Activated naive CD4-positive, alpha-beta T cell treated with anti-CD3 and anti-CD28 coated beads, Interleukin-2, amount 10 ng/mL, durations not matched to agents 7 days and 5 days (primary cell): ENCODE data around the gene PTDSS2.
"Not testable (repeated sequence)": the region's sequence is repeated elsewhere in the genome, so short reads cannot be mapped to it uniquely, and the experiment has no call there.

Experiments used
- CTCF ChIA-PET: fragments of 350-600 bp; sonication (Branson Sonifier 250); formaldehyde crosslinking; loops from one replicate; lab custom pipeline; 2021; ENCODE audit warnings: antibody characterized with exemption; lab: Charles Lee
- DNase-seq: peaks from one replicate; pipeline ENCODE4 v3.0.0-alpha.2; 2020
- H3K27ac Mint-ChIP-seq: one replicate; pipeline ENCODE4 v1.8.0; 2021; ENCODE audit warnings: mild to moderate bottlenecking, moderate library complexity, mixed read lengths
- H3K27me3 Mint-ChIP-seq: one replicate; pipeline ENCODE4 v1.8.0; 2021; ENCODE audit warnings: mild to moderate bottlenecking, mixed read lengths
- H3K36me3 Mint-ChIP-seq: one replicate; pipeline ENCODE4 v1.8.0; 2021; ENCODE audit warnings: mixed read lengths
- H3K4me1 Mint-ChIP-seq: one replicate; pipeline ENCODE4 v1.8.0; 2021; ENCODE audit warnings: mixed read lengths
- H3K4me3 Mint-ChIP-seq: one replicate; pipeline ENCODE4 v1.8.0; 2021; ENCODE audit warnings: mild to moderate bottlenecking, moderate library complexity, mixed read lengths
- H3K9me3 Mint-ChIP-seq: one replicate; pipeline ENCODE4 v1.8.0; 2021; ENCODE audit warnings: mixed read lengths

The PTDSS2 gene

DNA sequence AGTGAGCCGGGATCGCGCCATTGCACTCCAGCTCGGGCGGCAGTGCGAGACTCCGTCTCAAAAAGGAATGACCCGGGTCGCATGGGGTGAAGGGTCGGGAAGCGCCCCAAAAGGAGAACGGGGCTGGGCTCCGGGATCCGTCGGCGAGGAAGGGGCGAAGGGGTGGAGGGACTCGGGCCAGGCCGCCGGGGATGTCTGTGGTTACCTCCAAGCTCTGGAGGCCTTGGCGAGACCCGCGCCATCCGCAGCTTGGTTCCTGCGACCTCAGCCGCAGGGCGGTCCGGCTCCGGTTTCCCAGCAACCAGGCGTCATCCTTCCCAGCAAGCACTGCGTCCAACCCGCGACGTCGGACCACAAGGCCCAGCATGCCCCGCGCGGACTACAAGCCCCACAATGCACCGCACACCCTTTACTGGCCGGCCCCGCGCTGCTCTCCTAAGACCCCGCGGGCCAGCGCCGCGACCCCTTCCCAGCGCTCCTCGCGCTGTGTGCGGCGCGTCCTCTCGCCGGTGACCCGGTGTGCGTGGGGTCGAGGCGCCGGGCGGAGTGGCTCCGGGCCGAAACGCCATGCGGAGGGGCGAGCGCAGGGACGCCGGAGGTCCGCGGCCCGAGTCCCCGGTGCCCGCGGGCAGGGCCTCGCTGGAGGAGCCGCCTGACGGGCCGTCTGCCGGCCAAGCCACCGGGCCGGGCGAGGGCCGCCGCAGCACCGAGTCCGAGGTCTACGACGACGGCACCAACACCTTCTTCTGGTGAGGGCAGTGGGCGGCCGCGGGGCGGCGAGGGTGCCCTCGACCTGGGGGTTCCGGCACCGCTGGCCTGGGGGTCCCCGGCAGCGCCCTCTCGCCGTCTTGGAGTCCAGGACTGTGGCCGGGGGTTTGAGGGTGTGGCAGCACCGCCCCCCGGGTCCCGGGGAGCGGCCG, at the start of gene PTDSS2:
Gene PTDSS2 (plus strand): TSS at position 391 of the 920 bp plus-strand sequence. CDS start 177 bp downstream, at position 568.
- peaks cover 5% of the 10 kb centered on the region for H3K36me3 Mint-ChIP-seq
- peaks cover 28% of the 10 kb centered on the region for H3K4me1 Mint-ChIP-seq
- no peaks in the 10 kb centered on the region for H3K9me3 Mint-ChIP-seq
- CTCF ChIA-PET = interaction anchor here (0.8 to 4.3 kb wide), 16 partner anchors 10 to 251 kb away, joined by 3 to 37 read pairs (median 6); partner anchors contain the start of gene SIGIRR
- H3K27ac Mint-ChIP-seq = peak within 1 kb of the TSS; percentile 96
- DNase-seq = peak; percentile 98
- peak within 1 kb of the TSS; percentile 88 for H3K4me3 Mint-ChIP-seq
- H3K27me3 Mint-ChIP-seq = peaks cover 16% of the 10 kb centered on the region

DNA sequence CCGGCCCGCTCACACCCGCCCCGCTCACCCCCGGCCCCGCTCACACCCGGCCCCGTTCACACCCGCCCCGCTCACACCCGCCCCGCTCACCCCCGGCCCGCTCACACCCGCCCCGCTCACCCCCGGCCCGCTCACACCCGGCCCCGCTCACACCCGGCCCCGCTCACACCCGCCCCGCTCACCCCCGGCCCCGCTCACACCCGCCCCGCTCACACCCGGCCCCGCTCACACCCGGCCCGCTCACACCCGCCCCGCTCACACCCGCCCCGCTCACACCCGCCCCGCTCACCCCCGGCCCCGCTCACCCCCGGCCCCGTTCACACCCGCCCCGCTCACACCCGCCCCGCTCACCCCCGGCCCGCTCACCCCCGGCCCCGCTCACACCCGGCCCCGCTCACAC, 48.9 kb upstream of the PTDSS2 start:
- H3K27ac Mint-ChIP-seq, H3K36me3 Mint-ChIP-seq, H3K27me3 Mint-ChIP-seq, DNase-seq, H3K4me3 Mint-ChIP-seq, H3K4me1 Mint-ChIP-seq, H3K9me3 Mint-ChIP-seq, CTCF ChIA-PET: not testable (repeated sequence)

DNA sequence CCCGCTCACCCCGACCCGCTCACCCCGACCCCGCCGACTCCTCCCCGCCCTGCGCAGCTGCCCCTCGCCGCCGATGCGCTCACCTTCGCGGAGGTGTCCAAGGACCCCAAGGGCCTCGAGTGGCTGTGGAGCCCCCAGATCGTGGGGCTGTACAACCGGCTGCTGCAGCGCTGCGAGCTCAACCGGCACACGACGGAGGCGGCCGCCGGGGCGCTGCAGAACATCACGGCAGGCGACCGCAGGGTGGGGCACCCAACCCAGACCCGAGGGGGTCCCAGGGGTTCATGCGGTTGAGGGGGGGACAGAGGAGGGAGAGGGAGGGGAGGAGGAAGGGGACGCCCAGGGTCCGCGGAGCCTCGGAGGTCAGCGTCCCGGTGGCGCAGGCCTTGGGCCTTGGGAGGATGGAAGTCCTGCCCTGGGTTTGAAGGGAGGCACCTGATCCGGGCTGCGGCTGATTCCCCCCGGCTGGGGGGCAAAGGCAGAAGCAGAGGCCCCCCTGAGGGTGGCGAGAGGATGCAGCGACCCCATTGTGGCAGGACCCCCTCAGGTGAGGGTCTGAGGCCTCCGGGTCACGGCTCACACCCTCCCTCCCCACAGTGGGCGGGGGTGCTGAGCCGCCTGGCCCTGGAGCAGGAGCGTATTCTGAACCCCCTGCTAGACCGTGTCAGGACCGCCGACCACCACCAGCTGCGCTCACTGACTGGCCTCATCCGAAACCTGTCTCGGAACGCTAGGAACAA, 46.9 kb upstream of the PTDSS2 start:
- CTCF ChIA-PET = no interaction called here
- no peak overlapping the region for H3K4me3 Mint-ChIP-seq
- H3K27ac Mint-ChIP-seq = no peak overlapping the region
- H3K9me3 Mint-ChIP-seq = peaks cover 8% of the 10 kb centered on the region
- H3K27me3 Mint-ChIP-seq = no peaks in the 10 kb centered on the region
- peaks cover 10% of the 10 kb centered on the region for H3K4me1 Mint-ChIP-seq
- no peak for DNase-seq
- peaks cover 6% of the 10 kb centered on the region for H3K36me3 Mint-ChIP-seq

DNA sequence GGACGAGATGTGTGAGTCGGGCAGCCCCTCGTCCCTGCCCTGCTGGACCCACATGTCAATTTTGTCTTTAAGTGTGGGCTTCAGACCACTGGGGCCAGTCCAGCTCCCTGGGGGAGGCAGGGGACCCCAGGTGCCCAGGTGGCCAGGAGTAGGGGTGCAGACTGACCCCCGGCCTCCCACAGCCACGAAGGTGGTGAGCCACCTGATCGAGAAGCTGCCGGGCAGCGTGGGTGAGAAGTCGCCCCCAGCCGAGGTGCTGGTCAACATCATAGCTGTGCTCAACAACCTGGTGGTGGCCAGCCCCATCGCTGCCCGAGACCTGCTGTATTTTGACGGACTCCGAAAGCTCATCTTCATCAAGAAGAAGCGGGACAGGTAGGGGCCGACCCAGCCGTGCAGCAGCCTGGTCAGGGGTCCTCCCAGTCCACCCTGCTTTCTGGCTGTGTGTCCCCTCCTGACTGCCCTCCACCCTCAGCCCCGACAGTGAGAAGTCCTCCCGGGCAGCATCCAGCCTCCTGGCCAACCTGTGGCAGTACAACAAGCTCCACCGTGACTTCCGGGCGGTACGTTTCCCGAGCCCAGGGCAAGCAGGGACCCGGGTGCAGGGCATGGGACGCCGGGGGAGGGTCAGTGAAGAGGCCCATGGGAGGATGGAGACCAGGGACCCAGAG, 46.2 kb upstream of the PTDSS2 start:
- DNase-seq = no peak
- H3K4me3 Mint-ChIP-seq = no peak overlapping the region
- CTCF ChIA-PET = interaction anchor here (1.8 to 2.1 kb wide), 2 partner anchors 11 to 45 kb away, joined by 5 to 8 read pairs; no protein-coding TSS in a partner anchor
- H3K4me1 Mint-ChIP-seq = peaks cover 10% of the 10 kb centered on the region
- H3K36me3 Mint-ChIP-seq = peaks cover 5% of the 10 kb centered on the region
- no peaks in the 10 kb centered on the region for H3K27me3 Mint-ChIP-seq
- no peak overlapping the region for H3K27ac Mint-ChIP-seq
- peaks cover 5% of the 10 kb centered on the region for H3K9me3 Mint-ChIP-seq

DNA sequence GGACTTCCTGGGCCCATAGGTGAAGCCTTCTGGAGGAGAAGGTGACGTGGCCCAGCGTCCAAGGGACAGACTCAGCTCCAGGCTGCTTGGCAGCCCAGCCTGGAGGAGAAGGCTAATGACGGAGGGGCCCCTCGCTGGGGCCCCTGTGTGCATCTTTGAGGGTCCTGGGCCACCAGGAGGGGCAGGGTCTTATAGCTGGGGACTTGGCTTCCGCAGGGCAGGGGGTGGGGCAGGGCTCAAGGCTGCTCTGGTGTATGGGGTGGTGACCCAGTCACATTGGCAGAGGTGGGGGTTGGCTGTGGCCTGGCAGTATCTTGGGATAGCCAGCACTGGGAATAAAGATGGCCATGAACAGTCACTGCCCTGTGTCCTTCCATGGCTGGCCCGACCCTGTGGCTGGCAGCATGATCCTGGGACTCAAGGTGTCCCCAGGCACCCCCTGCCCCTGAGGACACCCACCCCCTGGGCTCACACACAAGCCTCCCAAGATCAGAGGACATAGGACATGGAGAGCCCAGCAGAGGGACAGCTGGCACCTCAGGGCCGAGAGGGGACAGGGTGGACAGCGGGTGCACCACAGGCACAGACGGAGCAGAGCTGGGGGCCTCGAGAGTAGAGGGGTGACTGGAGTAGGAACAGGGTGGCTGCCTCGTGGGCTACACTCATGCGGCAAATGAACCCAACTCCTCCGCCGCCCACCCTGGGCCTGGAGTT, 45.4 kb upstream of the PTDSS2 start:
- CTCF ChIA-PET = interaction anchor here (1.5 to 2.1 kb wide), 4 partner anchors 8 to 114 kb away, joined by 3 to 8 read pairs (median 4); no protein-coding TSS in a partner anchor
- Mint-ChIP-seq H3K4me3 (no peak overlapping the region), H3K4me1 (peaks cover 10% of the 10 kb centered on the region), H3K27ac (no peak overlapping the region), H3K9me3 (peaks cover 2% of the 10 kb centered on the region), H3K27me3 (no peaks in the 10 kb centered on the region), H3K36me3 (peaks cover 5% of the 10 kb centered on the region)
- DNase-seq = no peak

DNA sequence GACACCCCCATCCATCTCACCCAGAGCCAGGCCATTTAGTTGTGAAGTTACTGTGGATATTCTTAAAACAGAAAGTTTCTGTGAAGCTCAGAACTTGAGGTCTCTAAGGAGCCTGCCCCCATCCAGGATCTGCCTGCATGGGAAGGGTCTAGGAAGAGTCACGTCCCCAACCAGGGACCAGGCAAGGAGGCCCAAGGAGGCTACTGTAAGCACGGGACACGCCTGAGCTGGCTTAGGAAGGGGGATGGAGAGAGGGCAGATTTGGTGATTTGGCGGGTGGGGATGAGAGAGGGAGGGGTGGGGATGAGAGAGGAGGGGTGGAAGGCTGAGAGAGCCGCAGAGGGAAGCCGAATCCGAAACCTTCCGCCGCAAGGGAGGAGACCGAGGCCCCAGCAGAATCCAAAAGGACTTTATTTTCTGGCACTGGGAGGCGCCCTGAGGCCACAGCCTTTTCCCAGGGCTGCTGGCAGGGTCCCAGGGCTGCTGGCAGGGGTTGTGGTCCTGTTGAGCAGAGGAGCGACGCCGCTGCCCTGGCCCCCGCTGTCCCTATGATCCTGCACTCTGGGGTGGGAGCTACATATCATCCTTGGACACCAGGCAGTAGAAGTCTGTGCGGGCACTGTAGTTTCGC, 44.6 kb upstream of the PTDSS2 start:
- H3K27ac Mint-ChIP-seq = peak overlapping the region; percentile 80

DNA sequence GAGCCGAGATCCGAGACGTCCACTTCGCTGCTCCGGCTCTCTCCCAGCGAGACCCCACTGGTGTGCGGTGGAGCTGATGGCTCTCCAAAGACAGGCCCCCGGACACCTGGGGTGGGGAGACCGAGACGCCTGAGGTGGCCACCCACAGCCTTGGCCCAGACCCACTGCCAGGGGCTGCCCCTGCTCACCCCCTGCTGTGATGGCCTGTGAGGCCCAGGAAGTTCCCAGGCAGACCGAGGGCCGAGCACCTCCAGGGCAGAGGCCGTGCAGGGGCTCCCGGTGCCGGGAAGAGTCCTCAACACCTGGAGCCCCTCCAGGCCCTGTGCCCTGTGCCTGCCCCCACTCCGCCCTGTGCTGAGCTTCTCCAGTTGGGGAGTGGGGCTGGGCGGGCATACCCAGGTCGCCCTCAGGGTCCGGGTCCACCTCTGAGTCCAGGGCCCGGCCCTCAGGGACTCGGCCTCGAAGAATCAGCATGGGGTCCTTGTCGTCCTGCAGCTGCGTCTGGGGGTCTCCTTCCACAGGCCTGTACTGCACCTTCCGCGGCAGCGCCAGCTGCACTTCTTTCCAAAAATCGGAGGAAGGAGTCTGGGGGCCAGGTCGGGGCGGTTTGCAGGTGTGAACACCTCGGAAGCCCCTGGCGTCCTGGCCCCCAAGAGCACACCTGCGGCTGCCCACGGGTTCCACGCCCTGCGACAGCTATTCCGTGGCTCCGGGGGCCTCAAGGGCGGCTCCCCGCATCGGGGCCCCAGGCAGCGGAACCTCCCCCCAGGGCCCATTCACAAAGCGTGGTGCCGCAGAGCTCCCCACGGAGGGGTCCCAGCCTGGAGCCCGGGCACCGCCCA, 43.9 kb upstream of the PTDSS2 start:
- H3K27ac Mint-ChIP-seq = peak overlapping the region; percentile 80
- H3K4me1 Mint-ChIP-seq = peaks cover 12% of the 10 kb centered on the region
- no peaks in the 10 kb centered on the region for H3K27me3 Mint-ChIP-seq
- H3K36me3 Mint-ChIP-seq = peaks cover 5% of the 10 kb centered on the region
- CTCF ChIA-PET = interaction anchor here (0.9 to 3.0 kb wide), 8 partner anchors 9 to 118 kb away, joined by 3 to 18 read pairs (median 4); partner anchors contain the start of genes PTDSS2 and SIGIRR
- H3K4me3 Mint-ChIP-seq = no peak overlapping the region
- DNase-seq = no peak
- H3K9me3 Mint-ChIP-seq = no peaks in the 10 kb centered on the region

More for the DNA sequence above, 44.6 kb upstream of the PTDSS2 start:
- CTCF ChIA-PET = interaction anchor here (1.5 to 3.0 kb wide), 6 partner anchors 8 to 114 kb away, joined by 3 to 18 read pairs (median 6); partner anchors contain the start of genes PTDSS2 and SIGIRR
- Mint-ChIP-seq H3K36me3 (peaks cover 5% of the 10 kb centered on the region), H3K4me3 (no peak overlapping the region), H3K9me3 (no peaks in the 10 kb centered on the region), H3K4me1 (peaks cover 12% of the 10 kb centered on the region), H3K27me3 (no peaks in the 10 kb centered on the region)
- DNase-seq = no peak

DNA sequence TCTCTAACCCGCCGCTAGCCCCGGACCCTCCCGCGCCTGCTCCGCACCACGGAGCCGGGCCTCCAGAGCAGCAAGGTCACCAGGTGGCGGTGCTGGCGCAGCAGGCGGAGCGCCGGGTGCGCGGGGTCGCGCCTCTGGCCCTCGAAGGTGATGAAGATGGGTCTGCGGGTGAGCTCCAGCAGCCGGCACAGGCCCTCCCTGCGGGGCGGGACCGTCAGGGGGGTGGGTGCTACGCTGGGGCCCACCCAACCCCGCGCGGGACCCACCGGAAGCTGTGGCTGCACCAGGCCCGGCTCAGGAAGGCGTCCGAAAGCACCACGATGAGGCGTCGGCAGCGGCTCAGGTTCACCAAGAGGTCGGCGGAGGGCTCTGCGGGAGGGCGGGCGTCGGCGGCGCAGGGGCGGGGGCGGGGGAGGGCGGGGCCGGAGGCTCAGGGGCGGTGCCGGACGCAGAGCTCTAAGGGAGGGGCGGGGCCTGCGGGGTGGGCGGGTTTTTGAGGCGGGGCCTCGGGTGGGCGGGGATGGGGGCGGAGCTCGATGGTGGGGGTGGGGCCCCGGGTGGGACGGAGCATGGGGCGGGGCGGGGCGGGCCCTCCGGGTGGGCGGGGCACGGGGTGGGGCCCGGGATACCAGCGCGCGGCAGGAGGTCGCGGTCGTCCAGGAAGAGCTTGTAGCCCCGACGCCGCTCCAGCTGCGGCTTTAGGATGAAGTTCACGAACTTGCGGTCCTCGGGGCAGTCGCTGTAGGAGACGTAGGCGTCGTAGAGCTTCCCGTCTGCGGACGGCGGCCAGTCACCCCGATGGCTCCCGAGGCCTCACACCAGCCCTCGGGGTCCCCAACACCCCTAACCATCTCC, 43.1 kb upstream of the PTDSS2 start:
- no peaks in the 10 kb centered on the region for H3K27me3 Mint-ChIP-seq
- peaks cover 12% of the 10 kb centered on the region for H3K4me1 Mint-ChIP-seq
- peak overlapping the region; percentile 15 for H3K4me3 Mint-ChIP-seq
- peak overlapping the region; percentile 73 for H3K27ac Mint-ChIP-seq
- CTCF ChIA-PET = interaction anchor here (0.9 to 3.0 kb wide), 8 partner anchors 8 to 117 kb away, joined by 3 to 18 read pairs (median 4); partner anchors contain the start of genes PTDSS2 and SIGIRR
- no peaks in the 10 kb centered on the region for H3K9me3 Mint-ChIP-seq
- peaks cover 5% of the 10 kb centered on the region for H3K36me3 Mint-ChIP-seq
- DNase-seq = peak; percentile 95

DNA sequence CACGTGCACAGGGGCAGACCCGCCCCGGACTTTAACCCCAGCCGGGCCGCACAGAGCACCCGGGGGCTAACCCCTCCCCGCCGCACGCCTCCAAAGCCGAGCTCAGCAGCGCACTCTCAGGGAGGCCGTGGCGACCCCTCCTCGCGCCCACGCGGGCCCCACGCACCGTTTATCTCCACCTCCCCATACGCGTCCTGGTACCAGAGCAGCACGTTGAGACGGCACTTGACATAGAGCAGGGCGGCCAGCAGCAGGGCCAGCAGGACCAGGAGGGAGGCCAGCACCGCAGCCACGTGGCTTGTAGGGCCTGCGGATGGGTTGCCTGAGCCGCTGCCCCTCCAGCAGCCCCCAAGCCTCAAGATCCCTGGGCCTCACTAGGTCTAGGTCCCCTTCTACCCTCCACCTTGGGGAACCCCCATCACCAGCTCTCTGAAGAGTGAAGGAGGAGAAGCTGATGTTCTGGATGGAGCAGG, 42.4 kb upstream of the PTDSS2 start:
- DNase-seq = no peak
- peaks cover 5% of the 10 kb centered on the region for H3K36me3 Mint-ChIP-seq

DNA sequence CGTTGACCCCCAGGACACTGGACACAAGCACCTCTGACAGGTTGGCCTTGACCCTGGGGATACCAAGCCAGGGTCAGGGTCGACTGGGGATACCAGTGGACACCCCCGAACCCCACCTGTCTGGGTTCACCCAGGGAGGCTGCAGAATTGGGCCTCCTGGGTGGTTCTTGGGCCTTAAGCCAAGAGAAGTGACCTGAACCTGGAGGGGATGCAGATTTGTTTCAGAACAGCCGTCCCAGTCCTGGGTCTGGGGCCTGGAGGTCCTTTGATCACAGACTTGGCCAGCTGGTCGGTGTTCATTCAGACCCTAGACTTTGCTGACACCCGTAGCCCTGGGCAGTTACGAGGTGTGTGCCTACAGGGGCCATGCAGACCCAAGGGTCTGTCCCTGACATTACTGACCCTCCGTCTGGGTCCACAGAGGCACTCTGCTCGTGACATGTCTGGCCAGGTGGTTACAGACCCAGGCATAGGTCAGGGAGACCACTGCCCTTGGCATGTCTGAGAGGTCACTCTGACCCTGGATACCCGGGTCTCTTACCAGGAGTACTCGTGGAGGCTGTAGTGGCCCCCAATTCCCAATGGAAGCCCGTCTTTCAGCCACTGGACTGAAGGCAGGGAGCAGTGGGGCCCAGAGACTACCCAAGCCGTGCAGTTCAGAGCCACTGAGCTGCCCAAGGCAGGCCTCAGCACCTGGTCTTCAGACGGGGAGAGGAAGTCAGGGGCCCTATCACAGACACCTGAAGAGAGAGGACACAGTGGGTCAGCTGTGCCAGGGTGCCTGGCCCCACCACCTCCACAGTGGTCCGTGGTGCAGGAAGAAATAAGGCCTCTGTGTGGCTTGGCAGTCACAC, 41.7 kb upstream of the PTDSS2 start:
- Mint-ChIP-seq H3K9me3 (no peaks in the 10 kb centered on the region), H3K4me3 (no peak overlapping the region), H3K27me3 (no peaks in the 10 kb centered on the region), H3K4me1 (peaks cover 21% of the 10 kb centered on the region), H3K36me3 (peaks cover 6% of the 10 kb centered on the region), H3K27ac (no peak overlapping the region)
- CTCF ChIA-PET = interaction anchor here (1.0 to 3.0 kb wide), 2 partner anchors 40 to 110 kb away, joined by 3 to 18 read pairs; partner anchors contain the start of gene PTDSS2
- DNase-seq = no peak

More for the DNA sequence above, 42.4 kb upstream of the PTDSS2 start:
- peaks cover 14% of the 10 kb centered on the region for H3K4me1 Mint-ChIP-seq
- H3K9me3 Mint-ChIP-seq = no peaks in the 10 kb centered on the region
- peak overlapping the region; percentile 73 for H3K27ac Mint-ChIP-seq
- no peaks in the 10 kb centered on the region for H3K27me3 Mint-ChIP-seq
- CTCF ChIA-PET = interaction anchor here (1.0 to 3.0 kb wide), 3 partner anchors 41 to 111 kb away, joined by 3 to 18 read pairs (median 6); partner anchors contain the start of gene PTDSS2
- H3K4me3 Mint-ChIP-seq = no peak overlapping the region
